GM18520 (cell line): ENCODE results near the gene RETN.
"Not testable (repeated sequence)": the region's sequence is repeated elsewhere in the genome, so short reads cannot be mapped to it uniquely, and the experiment has no call there.

Source experiments
- ATAC-seq: cut with Tn5 transposase; IDR thresholded peaks from one replicate; pipeline ENCODE4 v1.9.1; 2021; ENCODE audit not compliant: unreplicated experiment

The RETN gene

DNA sequence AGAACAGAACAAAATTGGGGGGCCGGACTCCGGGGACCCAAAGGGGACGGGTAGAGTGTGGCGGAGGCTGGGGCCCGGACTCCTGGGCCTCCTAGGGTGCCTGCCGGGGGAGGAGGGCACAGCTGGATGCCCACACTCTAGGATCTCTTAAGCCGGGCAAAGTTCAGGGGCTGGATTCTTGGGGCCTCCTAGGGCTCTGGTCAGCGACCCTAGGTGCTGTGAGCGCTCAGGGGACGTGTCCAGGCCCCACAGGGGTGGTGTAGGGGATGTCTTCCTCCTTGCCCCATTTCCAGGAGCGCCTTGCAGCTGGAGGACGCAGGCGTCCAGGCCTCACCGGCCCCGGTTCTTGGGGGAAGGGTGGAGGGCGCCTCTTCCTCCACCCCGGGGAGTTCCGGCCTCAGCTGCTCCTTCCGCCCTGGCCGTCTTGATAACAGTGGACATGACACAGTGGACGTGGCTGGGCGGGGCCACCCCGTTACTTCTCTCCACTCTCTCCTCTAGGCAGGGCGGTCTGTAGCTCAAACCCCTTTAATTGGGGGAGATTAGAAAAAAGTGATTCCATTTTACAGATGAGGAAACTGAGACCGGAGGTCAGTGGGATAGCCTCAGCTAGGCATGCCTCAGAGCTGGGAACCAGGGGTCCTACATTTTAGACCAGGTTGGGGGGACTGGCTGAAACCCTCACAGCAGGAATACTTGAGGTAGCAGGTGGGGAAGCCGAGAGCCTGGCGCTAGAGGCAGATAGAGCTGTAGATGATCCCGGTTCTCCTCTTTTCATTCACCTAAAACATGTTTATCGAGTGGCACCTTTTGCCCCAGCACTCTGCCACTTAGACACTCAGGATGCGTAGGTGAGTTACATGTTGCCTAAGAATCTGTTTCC is 31.2 kb upstream of the RETN start:
- no peak for ATAC-seq

DNA sequence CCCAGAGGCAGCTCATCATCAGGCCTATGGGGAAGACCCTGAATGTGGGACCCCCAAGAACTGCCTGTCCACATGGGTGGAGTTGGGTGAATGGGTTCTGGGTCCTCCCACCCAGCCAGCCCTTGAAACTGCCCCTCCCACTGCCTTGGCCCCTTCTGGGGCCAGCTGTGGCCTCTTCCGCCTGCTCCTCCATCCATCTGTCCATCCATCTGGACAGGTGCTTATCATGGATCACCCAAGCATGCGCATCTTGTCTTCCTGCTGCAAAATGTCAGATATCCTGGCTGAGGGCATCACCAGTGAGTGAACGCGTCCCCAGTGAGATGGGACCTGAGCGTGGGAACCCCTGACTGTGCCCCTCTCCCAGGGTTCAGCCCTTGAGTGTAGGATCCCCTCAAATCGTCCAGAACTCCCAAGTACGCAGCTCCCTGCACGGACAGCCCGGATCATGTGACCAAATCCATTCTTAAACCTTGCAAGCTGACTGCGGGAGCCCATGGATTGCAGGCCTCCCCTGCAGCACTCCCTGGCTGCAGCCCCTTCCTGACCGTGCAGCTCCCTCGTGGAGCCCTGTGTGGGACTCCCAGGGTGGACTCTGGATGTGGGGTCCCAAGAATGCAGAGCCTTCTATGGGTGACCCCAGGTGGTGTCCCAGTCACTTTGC is 29.9 kb upstream of the RETN start:
- no peak for ATAC-seq

DNA sequence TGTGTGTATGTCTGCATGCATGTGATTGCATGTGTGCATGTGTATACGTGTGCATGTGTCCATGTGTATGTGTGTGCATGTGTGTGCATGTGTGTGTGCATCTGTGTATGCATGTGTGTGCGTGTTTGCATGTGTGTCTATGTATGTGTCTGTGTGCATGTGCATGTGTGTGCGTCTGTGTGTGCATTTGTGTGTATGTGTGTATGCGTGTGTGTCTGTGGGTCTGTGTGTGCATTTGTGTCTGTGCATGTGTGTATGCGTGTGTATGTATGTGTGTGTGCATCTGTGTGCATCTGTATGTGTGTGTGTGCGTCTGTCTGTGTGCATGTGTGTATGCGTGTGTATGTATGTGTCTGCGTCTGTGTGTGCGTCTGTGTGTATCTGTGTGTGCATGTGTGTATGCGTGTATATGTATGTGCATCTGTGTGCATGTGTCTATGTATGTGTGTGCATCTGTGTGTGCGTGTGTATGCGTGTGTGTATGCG is 28.9 kb upstream of the RETN start:
- no peak for ATAC-seq

DNA sequence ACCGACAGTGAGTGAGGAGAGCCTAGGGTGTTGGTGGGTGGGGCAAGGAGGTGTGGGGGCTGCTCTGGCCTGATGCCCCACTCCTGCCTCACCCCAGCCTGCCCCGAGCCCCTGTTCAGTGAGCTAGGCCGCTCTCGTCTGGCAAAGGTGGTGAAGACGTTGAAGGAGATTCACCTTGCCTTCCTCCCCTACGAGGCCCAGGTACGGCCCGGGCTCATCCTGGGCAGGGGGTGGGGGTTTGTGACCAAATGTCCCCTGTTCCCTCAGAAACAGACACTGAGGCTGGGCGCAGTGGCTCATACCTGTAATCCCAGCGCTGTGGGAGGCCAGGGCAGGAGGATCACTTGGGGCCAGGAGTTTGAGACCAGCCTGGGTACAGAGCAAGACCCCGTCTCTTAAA is 28.0 kb upstream of the RETN start:
- no peak for ATAC-seq

DNA sequence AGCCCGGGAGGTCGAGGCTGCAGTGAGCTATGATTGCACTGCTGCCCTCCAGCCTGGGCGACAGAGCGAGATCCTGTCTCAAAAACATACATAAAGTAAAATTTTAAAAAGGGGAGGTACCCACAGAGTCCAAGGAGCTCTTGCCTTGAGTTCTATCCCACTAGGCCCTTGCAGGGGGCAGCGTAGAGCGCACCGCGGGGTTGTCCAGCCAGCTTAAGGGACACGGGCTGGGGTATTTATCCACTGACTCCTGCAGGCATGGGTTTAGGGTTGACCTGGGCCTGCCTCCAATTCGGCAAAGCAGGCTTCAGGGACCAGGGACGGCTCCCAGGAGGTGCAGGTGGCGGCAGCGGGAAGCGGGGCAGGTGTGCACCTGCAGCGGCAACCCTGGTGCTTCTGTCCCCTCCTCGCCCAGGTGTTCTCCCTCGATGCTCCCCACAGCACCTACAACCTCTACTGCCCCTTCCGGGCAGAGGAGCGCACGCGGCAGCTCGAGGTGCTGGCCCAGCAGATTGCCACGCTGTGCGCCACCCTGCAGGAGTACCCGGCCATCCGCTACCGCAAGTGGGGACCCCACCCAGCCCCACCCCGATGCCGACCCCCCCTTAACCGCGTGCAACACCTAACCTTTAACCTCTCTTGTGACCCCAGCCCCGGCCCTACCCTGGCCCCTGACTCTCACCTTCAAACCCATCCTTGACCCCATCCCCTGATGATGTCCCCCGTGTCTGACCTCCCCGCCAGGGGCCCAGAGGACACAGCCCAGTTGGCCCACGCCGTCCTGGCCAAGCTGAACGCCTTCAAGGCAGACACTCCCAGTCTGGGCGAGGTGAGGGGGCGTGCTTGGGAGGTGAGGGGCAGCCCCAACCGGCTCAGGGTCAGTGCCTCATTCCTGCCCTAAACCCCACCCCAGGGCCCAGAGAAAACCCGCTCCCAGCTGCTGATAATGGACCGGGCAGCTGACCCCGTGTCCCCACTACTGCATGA is 27.3 kb upstream of the RETN start:
- no peak for ATAC-seq

DNA sequence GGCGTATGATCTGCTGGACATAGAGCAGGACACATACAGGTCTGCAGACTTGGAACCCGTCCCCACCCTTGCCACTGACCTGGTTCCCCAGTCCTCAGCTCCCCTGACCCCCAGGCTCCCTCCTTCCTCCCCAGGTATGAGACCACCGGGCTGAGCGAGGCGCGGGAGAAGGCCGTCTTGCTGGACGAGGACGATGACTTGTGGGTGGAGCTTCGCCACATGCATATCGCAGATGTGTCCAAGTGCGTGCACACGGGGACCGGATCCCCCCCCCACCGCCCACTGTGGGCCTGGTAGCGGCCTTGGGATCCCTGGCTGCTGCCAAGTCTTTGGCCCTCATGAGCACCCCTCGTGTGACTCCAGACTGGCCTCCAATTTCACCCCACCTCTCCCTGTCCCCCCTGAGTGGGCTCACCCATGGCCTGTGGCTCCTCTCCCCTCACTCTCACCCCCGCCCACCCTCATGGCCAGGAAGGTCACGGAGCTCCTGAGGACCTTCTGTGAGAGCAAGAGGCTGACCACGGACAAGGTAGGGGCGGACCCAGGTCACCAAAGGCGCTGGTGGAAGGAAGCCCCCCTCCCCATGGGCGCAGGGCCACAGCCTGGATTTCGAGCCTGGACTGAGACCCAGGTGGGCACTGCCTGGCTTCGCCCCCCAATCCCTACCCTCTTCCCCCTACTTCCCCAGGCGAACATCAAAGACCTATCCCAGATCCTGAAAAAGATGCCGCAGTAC is 26.4 kb upstream of the RETN start:
- ATAC-seq: no peak

DNA sequence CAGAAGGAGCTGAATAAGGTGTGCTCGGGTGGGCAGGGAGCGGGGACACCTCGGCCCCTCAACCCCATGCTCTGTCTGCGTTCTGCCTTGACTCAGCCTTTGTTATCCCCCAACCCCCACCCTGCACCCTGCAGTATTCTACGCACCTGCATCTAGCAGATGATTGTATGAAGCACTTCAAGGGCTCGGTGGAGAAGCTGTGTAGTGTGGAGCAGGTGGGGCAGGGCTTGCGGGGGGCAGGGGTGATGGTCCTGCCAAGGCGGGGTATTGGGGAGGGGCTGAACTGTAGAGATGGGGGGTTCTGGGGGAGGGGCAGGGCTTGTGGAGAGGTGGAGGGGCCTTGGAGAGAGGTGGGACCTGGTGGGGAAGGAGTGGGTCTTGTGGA is 25.8 kb upstream of the RETN start:
- ATAC-seq: no peak

DNA sequence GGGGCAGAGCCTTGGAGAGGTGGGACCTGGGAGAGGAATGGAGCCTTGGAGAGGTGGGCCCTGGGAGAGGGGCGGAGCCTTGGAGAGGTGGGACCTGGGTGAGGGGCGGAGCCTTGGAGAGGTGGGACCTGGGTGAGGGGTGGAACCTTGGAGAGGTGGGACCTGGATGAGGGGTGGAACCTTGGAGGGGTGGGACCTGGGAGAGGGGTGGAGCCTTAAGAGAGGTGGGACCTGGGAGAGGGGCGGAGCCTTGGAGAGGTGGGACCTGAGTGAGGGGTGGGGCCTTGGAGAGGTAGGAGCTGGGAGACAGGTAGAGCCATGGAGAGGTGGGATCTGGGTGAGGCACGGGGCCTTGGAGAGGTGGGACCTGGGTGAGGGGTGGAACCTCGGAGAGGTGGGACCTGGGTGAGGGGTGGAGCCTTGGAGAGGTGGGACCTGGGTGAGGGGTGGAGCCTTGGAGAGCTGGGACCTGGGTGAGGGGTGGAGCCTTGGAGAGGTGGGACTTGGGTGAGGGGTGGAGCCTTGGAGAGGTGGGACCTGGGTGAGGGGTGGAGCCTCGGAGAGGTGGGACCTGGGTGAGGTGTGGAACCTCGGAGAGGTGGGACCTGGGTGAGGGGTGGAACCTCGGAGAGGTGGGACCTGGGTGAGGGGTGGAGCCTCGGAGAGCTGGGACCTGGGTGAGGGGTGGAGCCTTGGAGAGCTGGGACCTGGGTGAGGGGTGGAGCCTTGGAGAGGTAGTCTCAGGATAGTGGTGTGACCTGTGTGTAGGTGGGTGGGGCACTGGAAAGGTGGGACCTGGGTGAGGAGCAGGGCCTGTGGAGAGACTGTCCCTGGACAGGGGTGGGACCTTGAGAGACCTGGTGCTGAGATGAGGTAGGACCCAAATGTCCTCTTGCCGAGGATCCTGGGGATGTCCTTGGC is 25.0 kb upstream of the RETN start:
- ATAC-seq: not testable (repeated sequence)

DNA sequence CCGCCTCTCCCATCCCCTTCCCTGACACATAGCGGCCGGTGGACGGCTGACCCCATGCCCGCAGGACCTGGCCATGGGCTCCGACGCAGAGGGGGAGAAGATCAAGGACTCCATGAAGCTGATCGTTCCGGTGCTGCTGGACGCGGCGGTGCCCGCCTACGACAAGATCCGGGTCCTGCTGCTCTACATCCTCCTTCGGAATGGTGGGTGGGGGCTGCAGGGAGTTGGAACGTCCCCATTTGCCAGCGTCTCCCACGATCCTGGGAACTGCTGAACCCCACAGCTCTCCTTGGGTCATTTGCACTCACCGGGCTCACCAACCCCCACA is 24.3 kb upstream of the RETN start:
- ATAC-seq: no peak

DNA sequence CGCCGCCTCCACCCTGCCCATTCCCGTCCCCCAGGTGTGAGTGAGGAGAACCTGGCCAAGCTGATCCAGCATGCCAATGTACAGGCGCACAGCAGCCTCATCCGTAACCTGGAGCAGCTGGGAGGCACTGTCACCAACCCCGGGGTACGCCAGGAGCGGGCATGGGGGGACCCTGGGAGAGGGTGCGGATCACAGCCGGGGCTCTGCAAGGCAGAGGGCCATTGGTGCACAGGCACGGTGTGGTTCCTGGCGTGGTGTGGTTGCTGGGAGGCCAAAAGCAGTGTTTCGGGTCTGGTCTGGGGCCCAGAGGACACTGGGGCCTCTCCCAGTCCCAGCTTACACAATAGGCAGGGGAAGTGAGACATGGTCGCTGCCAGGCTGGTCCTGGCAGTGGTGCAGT is 23.7 kb upstream of the RETN start:
- ATAC-seq: no peak

DNA sequence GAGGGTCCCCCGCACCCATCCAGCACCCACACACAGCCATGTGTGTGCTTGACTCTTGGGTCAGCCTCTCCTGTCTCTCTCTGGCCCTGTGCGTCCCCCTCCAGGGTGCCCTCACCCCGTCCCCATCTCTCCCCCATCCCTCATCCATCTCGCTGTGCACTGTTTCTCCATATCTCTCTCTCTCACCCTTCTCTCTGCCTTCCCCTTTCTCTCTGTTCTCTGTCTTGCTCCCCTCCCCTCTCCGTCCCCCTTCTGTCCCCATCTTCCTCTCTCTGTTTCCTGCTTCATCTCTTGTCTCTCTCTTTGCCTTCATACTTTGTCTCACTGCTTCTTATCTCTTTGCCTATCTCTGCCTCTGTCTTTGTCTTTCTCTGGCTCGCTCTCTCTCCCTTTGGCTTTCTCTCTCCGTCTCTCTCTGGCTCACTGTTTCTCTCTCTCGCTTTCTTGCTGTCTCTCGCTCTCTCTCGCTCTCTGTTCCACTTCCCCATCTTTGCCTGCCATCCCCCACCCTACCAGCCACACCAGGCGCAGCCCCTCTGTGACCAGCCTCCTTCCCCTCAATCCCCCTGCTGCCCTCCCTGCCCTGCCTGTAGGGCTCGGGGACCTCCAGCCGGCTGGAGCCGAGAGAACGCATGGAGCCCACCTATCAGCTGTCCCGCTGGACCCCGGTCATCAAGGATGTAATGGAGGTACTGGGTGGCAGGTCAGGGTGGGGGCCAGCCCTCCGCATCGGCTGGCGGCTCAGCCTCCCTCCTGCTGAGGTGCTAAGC is 23.0 kb upstream of the RETN start:
- no peak for ATAC-seq

DNA sequence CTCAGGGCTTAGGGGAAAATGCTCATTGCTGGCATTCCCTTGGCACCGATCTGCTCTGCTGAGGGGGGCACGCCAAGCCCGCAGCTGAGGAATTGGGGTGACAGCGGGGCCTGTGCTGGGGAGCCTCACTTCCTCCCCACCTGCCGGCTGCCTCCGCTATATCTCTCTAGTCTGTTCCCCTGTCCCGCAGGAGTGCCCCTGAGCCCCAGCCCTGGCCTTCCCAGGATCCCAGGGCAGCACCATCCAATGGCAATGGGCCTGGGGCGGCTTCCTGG is 22.5 kb upstream of the RETN start:
- ATAC-seq: no peak

DNA sequence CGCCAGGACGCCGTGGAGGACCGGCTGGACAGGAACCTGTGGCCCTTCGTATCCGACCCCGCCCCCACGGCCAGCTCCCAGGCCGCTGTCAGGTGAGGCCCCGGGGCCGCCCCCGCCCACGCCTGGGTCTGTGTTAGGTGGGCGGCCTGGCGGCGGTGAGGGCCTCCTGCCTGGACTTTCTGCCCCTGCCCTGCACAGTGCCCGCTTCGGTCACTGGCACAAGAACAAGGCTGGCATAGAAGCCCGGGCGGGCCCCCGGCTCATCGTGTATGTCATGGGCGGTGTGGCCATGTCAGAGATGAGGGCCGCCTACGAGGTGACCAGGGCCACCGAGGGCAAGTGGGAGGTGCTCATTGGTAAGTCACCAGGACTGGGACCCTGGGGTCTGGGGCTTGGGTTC is 21.7 kb upstream of the RETN start:
- ATAC-seq: no peak

DNA sequence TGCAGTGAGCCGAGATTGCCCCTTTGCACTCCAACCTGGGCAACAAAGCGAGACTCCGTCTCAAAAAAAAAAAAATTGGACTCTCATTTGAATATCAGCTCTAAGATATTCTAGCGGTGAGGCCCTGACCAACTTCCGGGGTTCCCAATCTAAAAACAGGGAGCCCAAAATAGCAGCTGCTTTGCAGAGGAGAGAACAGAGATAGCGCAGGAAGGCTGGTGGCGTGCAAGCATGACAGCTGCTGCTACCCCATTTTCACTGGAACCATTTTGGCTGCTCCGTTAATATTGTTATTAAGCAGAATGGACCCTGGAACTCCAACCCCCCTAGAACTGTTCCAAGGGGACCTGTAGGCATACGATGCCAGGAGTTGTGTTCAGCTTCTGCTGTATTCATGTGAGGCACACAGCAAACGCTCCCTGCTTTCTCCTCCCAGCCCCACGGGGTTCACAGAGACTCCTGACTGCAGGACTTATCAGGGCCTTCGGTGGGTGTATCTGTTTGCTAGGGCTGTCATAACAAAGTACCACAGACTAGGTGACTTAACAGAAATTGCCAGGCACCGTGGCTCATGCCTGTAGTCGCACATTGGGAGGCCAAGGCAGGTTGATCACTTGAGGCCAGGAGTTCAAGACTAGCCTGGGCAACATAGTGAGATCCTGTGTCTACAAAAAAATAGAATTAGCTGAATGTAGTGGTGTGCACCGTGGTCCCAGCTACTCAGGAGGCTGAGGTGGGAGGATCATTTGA is 20.4 kb upstream of the RETN start:
- ATAC-seq: no peak

DNA sequence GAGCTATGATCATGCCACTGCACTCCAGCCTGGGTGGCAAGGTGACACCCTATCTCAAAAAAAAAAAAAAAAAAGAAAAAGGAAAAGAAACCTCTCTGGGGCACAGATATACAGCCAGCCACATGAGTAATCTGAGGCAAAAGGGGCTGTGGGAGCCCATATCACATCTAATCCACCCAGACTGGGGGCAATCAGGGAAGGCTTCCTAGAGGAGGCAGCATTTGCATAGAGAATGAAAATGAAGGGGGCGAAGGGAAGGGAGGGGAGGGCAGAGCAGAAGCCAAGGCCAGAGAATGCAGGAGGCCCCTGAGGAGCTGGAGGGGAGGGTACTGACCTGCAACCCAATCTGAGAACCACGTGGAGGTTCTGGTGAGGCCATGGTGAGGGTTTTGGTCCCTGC is 18.7 kb upstream of the RETN start:
- no peak for ATAC-seq

DNA sequence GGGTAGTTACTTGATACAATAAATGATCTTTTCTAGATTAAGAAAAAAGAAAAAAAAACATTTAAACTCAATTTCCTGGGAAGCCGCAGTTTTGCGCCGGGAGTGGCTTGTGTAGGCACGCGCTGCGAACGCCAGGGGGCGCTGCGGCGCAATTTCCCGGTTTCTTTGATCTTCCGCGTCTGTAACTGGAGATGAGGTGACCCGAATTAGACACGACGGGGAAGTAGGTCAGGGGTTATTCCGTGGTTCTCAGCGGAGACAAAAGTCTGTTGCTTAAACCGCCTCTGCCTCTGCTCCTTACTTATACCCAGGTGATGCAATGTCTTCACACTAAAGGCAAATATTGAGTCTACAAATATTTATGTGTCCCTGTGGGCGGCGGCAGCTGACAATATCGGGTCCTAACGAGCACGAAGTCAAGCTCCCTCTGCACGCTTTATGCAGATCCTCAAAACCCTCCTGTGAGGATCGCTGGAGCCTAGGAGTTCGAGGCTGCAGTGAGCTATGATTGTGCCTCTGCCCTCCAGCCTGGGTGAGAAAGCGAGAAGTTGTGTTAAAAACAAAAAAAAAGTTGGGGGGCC is 16.7 kb upstream of the RETN start:
- ATAC-seq: no peak

DNA sequence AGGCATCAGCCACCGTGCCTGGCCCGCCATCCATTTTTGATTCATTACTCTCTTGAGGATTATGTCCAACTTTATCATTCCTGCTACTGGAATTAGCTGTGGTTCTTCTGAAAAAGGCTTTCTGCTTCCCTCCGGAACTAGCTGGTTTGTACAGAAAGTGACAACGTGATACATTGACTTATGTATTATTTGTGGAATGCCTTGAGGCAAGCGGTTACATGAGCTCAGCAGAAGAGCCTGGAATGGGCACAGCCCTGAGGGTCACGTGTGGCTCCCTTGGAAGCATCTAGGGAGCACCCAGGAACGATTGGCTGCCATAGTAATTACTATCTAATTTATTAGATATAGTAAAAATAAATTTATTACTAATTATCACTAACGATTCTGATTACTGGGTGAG is 14.4 kb upstream of the RETN start:
- no peak for ATAC-seq

DNA sequence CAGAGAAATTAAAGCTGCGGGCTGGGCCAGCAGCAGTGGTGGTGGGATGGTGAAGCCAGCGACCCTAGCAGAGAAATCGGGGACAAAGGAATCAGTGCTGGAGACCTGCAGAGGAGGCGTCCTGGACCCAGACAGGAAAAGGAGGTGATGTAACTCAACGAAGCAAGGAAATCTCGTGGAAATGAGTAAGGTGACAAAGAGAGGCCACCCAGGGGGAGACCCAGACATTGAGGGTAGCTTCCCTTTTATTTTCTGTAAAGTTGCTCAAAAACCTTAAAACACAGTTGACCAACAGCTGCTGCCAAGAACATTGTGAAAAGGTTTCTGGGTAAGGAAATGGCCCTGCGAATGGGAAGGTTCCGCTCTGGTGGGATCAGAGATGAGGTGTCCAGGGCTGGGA is 13.3 kb upstream of the RETN start:
- no peak for ATAC-seq
